ENCODE data around the gene DEPP1. TPM values are rescaled to one million over a fixed set of nuclear protein-coding genes. Genes with fewer than 3 reads are reported as not detected.

DEPP1 gene
- total and polyA plus RNA-seq, 2 of the 13 experiments (the other 11 are each of a cell fraction or from before 2014, with no cell fraction given): 14.8 to 270 TPM

DNA sequence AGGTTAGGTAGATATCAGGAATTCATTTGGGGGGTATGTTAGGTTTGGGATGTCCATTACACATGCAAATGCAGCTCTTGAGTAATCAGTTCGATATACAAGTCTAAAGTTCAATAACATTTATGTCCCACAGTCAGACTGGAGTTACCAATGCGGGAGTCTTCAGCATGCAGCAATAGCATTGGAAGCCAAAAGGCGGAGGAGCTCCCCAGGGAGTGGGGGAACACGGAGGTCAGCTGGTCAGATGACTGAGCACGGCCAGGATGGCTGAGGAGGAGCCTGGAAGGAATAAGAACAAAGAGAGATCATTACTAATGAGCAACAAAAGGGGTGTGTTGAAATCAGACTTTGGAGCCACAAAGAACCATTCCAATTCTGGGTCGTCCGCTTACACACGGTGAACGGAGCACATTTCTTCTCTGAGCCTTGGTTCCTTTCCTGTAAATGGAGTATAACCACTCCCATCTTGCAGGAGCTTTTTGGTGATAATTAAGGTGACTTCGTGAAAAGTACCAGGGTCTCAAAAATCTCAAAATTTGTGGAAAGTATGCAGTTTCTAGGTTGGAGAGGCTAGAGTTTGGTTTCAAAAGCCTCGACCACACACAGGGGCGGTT lies 21.6 kb upstream of the DEPP1 start (continued):
- TF ChIP-seq ZNF34 (CRISPR knock-in tag; IDR thresholded peaks at IDR 0.05; ENCODE audit: borderline replicate concordance) (no peak), NR2F2 (IDR thresholded peaks at IDR 0.05; ENCODE audit: borderline replicate concordance, low read depth) (no peak)
- TF ChIP-seq, protein P1, sequence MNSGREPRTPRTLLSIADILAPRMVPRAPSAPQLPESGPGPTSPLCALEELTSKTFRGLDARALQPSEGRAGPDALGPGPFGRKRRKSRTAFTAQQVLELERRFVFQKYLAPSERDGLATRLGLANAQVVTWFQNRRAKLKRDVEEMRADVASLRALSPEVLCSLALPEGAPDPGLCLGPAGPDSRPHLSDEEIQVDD (CRISPR knock-in tag; IDR thresholded peaks at IDR 0.05; ENCODE audit: borderline replicate concordance): no peak

DNA sequence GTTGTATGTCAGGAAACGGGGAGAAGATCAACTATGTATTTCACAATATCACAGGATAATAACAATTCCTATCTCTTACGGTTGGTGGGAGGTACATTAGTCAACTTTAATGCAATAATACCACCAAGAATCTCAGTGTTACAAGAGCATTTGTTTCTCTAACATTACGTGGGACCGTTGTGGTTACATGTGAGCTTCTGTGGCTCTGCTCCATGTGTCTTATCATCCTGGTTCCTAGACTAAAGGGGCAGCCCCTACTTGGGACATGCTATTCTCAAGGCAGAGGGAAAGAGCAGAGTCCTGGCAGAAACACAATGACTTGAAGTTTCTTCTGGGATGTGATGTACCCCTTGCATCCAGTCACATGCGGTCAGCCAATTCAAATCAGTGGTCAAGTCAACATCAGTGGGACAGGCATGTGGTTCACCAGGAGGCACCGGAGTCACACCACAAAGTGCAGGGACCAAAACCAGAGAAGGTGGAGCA lies 19.6 kb upstream of the DEPP1 start:
- no peak for DNase-seq (ENCODE audit: low spot score)
- no peak overlapping the region for H3K4me2 ChIP-seq (ENCODE audit: low read depth, low read length)
- ATAC-seq: no peak
- no peak overlapping the region for H3K27ac ChIP-seq (ENCODE audit: extremely low read length, insufficient read depth, low read length)
- no peak overlapping the region for H3K9ac ChIP-seq (ENCODE audit: insufficient read depth, low read depth, low read length)
- no TSS peak for BruUV-seq (replicated peaks)
- no peaks in the 10 kb centered on the region for H3K9me3 ChIP-seq (ENCODE audit: low read length)
- 93% methylated on average over 6 of the region's 6 CpGs for WGBS (ENCODE audit: low lambda C conversion rate)
- CTCF ChIA-PET (ENCODE audit: low intra/inter-chr PET ratio, low total read pairs): no interaction called here
- TF ChIP-seq ZNF841 (CRISPR knock-in tag; IDR thresholded peaks at IDR 0.05; ENCODE audit: borderline replicate concordance) (no peak), CEBPB (IDR thresholded peaks at IDR 0.05; ENCODE audit: borderline replicate concordance, low read depth, low read length) (0 out of 2 replicates have a peak, but pooled peaks have one; percentile 29)
- H4K20me1 ChIP-seq (ENCODE audit: insufficient read depth, low read length): no peaks in the 10 kb centered on the region
- POLR2A ChIA-PET: interaction anchor here (1.0 to 5.4 kb wide), 4 partner anchors 9 to 22 kb away, joined by 4 to 30 read pairs (median 7); partner anchors contain the start of gene DEPP1
- no peaks in the 10 kb centered on the region for H3K27me3 ChIP-seq (ENCODE audit: control insufficient read depth in 1 of 2, insufficient read depth in 2 of 2, low read length in 2 of 2)
- H3K79me2 ChIP-seq (ENCODE audit: insufficient read depth, low read length): no peaks in the 10 kb centered on the region
- no peak overlapping the region for H2AFZ ChIP-seq (ENCODE audit: low read length)
- H3K4me1 ChIP-seq (ENCODE audit: insufficient read depth, low read length): peaks cover 95% of the 10 kb centered on the region
- intact Hi-C loops (cut with micrococcal nuclease; ENCODE audit: unreplicated experiment): no loop called here
- peaks cover 4 to 8% of the 10 kb centered on the region in 2 experiments; a peak in 1 of 5 replicates for H3K36me3 ChIP-seq (replicated peaks in 1 of 2; ENCODE audit: control insufficient read depth in 1 of 2, insufficient read depth in 2 of 2, low read length in 2 of 2)
- in situ Hi-C loops (cut with HindIII; ENCODE audit: extremely low pct_ligation_motif_present, low pct_unique_long_range_greater_than_20kb): no loop called here
- H3K4me3 ChIP-seq (replicated peaks in 1 of 3; ENCODE audit: insufficient read depth in 1 of 3, low read depth in 2 of 3, low read length in 3 of 3): no peak overlapping the region
- FAIRE-seq: no peak
